ENCODE measurements around the gene AHCYL2. TPM values are rescaled to one million over a fixed set of nuclear protein-coding genes. Genes with fewer than 3 reads are reported as not detected.

AHCYL2 gene
- total RNA-seq, 1 experiment from 2014 or later: 25.6 TPM

- Mint-ChIP-seq H3K4me1 (no peaks in the 10 kb centered on the region), H3K27me3 (ENCODE audit: low read depth) (no peaks in the 10 kb centered on the region), H3K9me3 (no peaks in the 10 kb centered on the region), H3K27ac (no peak overlapping the region), H3K36me3 (peaks cover 32% of the 10 kb centered on the region), H3K4me3 (no peak overlapping the region)
- no peak for DNase-seq (ENCODE audit: low spot score)
- TF ChIP-seq PRRX2 (CRISPR knock-in tag; IDR thresholded peaks at IDR 0.05): no peak
- TF ChIP-seq PRDM15 (CRISPR knock-in tag; IDR thresholded peaks at IDR 0.05): no peak
- TF ChIP-seq MYBL2 (CRISPR knock-in tag; IDR thresholded peaks at IDR 0.05): no peak
- TF ChIP-seq NR3C1 (CRISPR knock-in tag; conservative IDR thresholded peaks at IDR 0.05; ENCODE audit: low read depth): no peak
- TF ChIP-seq ZNF281 (CRISPR knock-in tag; IDR thresholded peaks at IDR 0.05): no peak
- TF ChIP-seq JAZF1 (CRISPR knock-in tag; IDR thresholded peaks at IDR 0.05): no peak
- no peak for TF ChIP-seq STAT6 (CRISPR knock-in tag; conservative IDR thresholded peaks at IDR 0.05; ENCODE audit: low read depth)
- TF ChIP-seq ATF3 (CRISPR knock-in tag; conservative IDR thresholded peaks at IDR 0.05): no peak
- no peak for TF ChIP-seq OVOL2 (CRISPR knock-in tag; IDR thresholded peaks at IDR 0.05; ENCODE audit: borderline replicate concordance)
- TF ChIP-seq EMX1 (CRISPR knock-in tag; IDR thresholded peaks at IDR 0.05): no peak
- no peak for TF ChIP-seq E2F1 (CRISPR knock-in tag; IDR thresholded peaks at IDR 0.05)
- no peak for TF ChIP-seq ZNF423 (CRISPR knock-in tag; IDR thresholded peaks at IDR 0.05)
- TF ChIP-seq SOX15 (CRISPR knock-in tag; IDR thresholded peaks at IDR 0.05): no peak
- ChIA-PET POLR2A (no interaction called here), CTCF (interaction anchor here (0.9 to 4.0 kb wide), 3 partner anchors 41 to 225 kb away, joined by 3 to 56 read pairs (median 37); partner anchors contain the start of gene STRIP2)
- no peak for ATAC-seq
Observed at GRCh38 chr7:129208667-129209066, 16.2 kb upstream of the AHCYL2 start.

- H3K9me3 Mint-ChIP-seq: no peaks in the 10 kb centered on the region
- ATAC-seq (no peak), DNase-seq (ENCODE audit: low spot score) (no peak)
- no peak overlapping the region for H3K4me3 Mint-ChIP-seq
- H3K36me3 Mint-ChIP-seq: peaks cover 36% of the 10 kb centered on the region
- ChIA-PET POLR2A (interaction anchor here (0.5 kb wide), 1 partner anchor 266 kb away, joined by 3 read pairs; no protein-coding TSS in a partner anchor), CTCF (interaction anchor here (0.9 to 4.0 kb wide), 5 partner anchors 9 to 225 kb away, joined by 3 to 56 read pairs (median 17); partner anchors contain the start of gene STRIP2)
- 0 out of 2 replicates have a peak, but pooled peaks cover 5% of the 10 kb centered on the region for H3K4me1 Mint-ChIP-seq
- no peak overlapping the region for H3K27ac Mint-ChIP-seq
- H3K27me3 Mint-ChIP-seq (ENCODE audit: low read depth): no peaks in the 10 kb centered on the region
- TF ChIP-seq MLX (CRISPR knock-in tag; IDR thresholded peaks at IDR 0.05): no peak
- TF ChIP-seq ZNF671 (CRISPR knock-in tag; IDR thresholded peaks at IDR 0.05): no peak
- no peak for TF ChIP-seq CREB1 (CRISPR knock-in tag; IDR thresholded peaks at IDR 0.05)
- no peak for TF ChIP-seq TEAD1 (CRISPR knock-in tag; IDR thresholded peaks at IDR 0.05)
- TF ChIP-seq CBFB (CRISPR knock-in tag; IDR thresholded peaks at IDR 0.05; ENCODE audit: low read depth): no peak
- TF ChIP-seq NR2C2 (CRISPR knock-in tag; IDR thresholded peaks at IDR 0.05): no peak
- TF ChIP-seq MYBL2 (CRISPR knock-in tag; IDR thresholded peaks at IDR 0.05): no peak
- TF ChIP-seq ZNF232 (CRISPR knock-in tag; IDR thresholded peaks at IDR 0.05): no peak
- no peak for TF ChIP-seq ZNF423 (CRISPR knock-in tag; IDR thresholded peaks at IDR 0.05)
- no peak for TF ChIP-seq ZSCAN18 (CRISPR knock-in tag; IDR thresholded peaks at IDR 0.05)
- TF ChIP-seq GRHL2 (CRISPR knock-in tag; IDR thresholded peaks at IDR 0.05; ENCODE audit: insufficient replicate concordance, severe bottlenecking): no peak
Observed at GRCh38 chr7:129209067-129209926, 15.5 kb upstream of the AHCYL2 start.
